Choroid plexus epithelial cell (primary cell): Measurements from ENCODE around the gene CTAG2.

Experiments used
- DNase-seq: peaks from one replicate; pipeline ENCODE4 v3.0.0-alpha.2; 2010; ENCODE audit warnings: low read depth
- H3K4me3 ChIP-seq: 2 replicates; pipeline ENCODE4 v1.5.1; 2011; ENCODE audit warnings: low read depth, mild to moderate bottlenecking, control low read depth, low read length, moderate library complexity
- TF ChIP-seq, protein P1 (sequence below): conservative IDR thresholded peaks from 2 replicates; pipeline ENCODE4 v1.5.1; 2011; ENCODE audit warnings: low read depth, mild to moderate bottlenecking, control low read depth, inconsistent platforms, low read length, moderate library complexity

Gene CTAG2

GRCh38 chrX:154661170-154661569, 7.8 kb upstream of the CTAG2 start:
- TF ChIP-seq, protein P1, sequence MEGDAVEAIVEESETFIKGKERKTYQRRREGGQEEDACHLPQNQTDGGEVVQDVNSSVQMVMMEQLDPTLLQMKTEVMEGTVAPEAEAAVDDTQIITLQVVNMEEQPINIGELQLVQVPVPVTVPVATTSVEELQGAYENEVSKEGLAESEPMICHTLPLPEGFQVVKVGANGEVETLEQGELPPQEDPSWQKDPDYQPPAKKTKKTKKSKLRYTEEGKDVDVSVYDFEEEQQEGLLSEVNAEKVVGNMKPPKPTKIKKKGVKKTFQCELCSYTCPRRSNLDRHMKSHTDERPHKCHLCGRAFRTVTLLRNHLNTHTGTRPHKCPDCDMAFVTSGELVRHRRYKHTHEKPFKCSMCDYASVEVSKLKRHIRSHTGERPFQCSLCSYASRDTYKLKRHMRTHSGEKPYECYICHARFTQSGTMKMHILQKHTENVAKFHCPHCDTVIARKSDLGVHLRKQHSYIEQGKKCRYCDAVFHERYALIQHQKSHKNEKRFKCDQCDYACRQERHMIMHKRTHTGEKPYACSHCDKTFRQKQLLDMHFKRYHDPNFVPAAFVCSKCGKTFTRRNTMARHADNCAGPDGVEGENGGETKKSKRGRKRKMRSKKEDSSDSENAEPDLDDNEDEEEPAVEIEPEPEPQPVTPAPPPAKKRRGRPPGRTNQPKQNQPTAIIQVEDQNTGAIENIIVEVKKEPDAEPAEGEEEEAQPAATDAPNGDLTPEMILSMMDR, result no peak
- no peak overlapping the region for H3K4me3 ChIP-seq
- DNase-seq, result no peak

DNA sequence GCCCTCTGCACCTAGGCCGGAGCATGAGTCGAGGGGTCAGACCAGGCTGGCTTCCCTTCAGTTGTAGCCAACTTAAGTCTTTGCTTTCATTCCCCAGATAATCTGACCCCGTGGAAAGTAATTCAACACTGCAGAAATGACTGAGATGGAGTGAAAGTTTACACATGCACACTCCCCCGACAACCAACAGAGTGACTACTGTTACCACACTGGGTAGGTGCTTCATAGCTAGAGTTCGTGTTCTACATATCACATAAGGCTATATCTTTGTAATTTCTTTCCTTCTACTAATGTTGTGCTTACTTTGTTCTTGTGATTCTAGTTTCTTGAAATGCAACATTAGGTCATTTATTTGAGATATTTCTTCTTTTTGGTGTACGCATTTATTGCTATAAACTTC, 7.2 kb upstream of the CTAG2 start:
- TF ChIP-seq, protein P1, result no peak
- no peak for DNase-seq
- H3K4me3 ChIP-seq, result no peak overlapping the region

DNA sequence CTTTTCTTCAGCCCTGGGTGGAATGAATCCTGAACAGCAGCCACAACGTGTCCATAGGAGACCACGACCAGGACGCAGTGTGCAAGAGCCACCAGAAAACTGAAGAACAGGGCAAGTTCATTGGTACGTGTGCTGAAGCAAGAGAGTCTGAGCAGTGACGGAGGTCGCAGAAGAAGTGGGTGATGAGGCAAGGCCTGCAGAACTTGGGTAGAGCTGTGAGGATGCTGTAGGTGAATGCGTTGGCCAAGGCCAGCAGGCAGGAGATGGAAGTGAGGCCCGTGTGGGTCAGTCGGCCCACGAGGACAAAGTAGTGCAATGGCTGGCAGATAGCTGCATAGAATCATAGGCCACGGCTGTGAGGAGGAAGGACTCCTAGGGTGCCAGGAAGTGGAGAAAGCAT, 5.6 kb upstream of the CTAG2 start:
- DNase-seq, result no peak
- TF ChIP-seq, protein P1, result no peak
- H3K4me3 ChIP-seq, result no peak overlapping the region

- no peak overlapping the region for H3K4me3 ChIP-seq
- TF ChIP-seq, protein P1, result no peak
- no peak for DNase-seq
These were observed 4.8 kb upstream of the CTAG2 start for GRCh38 chrX:154658187-154658586.

- no peak overlapping the region for H3K4me3 ChIP-seq
- DNase-seq, result no peak
- TF ChIP-seq, protein P1, result no peak
These were observed 3.9 kb upstream of the CTAG2 start for GRCh38 chrX:154657226-154657805.

DNA sequence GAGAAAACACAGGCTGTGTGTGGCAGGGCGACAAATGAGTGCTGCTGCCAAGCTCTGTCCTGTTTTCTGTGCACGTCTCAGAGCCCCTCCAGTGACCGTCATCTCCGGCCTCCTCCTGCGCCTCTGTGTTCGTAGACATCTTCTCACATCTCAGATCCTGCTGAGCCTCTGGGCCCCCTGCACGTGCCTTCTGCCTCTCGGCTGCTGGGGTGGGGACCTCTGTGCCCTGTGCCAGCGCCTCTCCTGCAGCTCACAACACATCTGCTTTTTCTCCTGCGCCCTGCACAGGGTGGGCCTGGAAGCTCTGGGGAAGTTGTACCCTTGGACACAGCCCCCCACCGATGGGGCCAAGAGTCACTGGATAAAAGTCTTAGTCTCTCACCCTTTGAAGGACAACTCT, 2.4 kb upstream of the CTAG2 start:
- no peak overlapping the region for H3K4me3 ChIP-seq
- DNase-seq, result no peak
- TF ChIP-seq, protein P1, result no peak

- no peak for DNase-seq
- TF ChIP-seq, protein P1, result no peak
- H3K4me3 ChIP-seq, result no peak overlapping the region
These were observed 2.0 kb upstream of the CTAG2 start for GRCh38 chrX:154655346-154655745.
